ENCODE data around the gene UNC119B. TPM values are rescaled to one million over a fixed set of nuclear protein-coding genes. Genes with fewer than 3 reads are reported as not detected.

UNC119B gene
- total RNA-seq, 4 donors from 2014 or later, result 5.0 to 20.3 (median 13.9) TPM

DNA sequence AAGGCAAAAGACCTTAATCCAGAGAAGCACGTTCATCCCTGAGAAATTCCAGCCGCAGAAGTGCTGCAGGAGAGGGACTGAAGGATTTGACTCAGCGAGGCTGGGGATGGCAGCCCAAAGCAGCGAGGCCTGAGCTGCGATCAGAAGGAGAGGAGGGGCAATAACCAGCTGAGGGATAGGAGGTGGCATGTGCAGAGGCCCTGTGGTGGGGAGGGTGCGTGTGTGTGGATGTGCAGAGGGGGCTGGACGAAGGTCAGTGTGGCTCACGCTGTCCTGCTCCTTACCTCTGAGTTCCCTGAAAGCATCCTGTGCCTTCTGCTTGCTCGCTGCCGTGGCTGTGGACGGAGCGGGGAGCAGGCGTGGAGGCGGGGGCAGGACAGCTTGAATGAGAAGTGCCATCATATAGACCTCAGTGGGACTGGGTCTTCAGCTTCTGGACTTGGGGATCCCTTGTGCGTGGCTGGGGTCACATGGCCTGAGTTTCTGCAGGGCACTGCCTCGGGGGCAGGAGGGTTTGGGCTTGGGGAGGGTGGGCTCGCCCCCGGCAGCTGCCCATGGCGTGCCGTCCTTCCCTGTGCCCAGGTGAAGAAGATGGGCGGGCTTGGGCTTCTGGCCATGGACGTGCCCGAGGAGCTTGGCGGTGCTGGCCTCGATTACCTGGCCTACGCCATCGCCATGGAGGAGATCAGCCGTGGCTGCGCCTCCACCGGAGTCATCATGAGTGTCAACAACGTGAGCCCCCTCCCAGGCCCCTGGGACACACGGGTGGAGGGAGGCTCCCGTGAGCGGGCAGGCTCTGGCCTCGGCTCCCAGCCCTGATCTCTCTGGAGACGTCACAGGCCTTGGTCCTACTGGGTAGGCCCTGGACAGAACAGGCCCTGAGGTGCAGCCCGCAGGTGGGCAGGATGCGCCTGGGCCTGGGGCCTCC is 26.4 kb downstream of the UNC119B start:
- TF ChIP-seq, protein P1, sequence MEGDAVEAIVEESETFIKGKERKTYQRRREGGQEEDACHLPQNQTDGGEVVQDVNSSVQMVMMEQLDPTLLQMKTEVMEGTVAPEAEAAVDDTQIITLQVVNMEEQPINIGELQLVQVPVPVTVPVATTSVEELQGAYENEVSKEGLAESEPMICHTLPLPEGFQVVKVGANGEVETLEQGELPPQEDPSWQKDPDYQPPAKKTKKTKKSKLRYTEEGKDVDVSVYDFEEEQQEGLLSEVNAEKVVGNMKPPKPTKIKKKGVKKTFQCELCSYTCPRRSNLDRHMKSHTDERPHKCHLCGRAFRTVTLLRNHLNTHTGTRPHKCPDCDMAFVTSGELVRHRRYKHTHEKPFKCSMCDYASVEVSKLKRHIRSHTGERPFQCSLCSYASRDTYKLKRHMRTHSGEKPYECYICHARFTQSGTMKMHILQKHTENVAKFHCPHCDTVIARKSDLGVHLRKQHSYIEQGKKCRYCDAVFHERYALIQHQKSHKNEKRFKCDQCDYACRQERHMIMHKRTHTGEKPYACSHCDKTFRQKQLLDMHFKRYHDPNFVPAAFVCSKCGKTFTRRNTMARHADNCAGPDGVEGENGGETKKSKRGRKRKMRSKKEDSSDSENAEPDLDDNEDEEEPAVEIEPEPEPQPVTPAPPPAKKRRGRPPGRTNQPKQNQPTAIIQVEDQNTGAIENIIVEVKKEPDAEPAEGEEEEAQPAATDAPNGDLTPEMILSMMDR (IDR thresholded peaks at IDR 0.05), result no peak
- intact Hi-C loops (cut with DNase I; ENCODE audit: low total_unique reads), result no loop called here
- DNase-seq (ENCODE audit: low spot score in 2 of 2), result no peak
- H3K4me3 ChIP-seq (ENCODE audit: low read depth, poor library complexity, severe bottlenecking), result no peak overlapping the region
- 92 to 94% methylated on average over 23 to 38 of the region's 38 CpGs for WGBS, 2 donors

DNA sequence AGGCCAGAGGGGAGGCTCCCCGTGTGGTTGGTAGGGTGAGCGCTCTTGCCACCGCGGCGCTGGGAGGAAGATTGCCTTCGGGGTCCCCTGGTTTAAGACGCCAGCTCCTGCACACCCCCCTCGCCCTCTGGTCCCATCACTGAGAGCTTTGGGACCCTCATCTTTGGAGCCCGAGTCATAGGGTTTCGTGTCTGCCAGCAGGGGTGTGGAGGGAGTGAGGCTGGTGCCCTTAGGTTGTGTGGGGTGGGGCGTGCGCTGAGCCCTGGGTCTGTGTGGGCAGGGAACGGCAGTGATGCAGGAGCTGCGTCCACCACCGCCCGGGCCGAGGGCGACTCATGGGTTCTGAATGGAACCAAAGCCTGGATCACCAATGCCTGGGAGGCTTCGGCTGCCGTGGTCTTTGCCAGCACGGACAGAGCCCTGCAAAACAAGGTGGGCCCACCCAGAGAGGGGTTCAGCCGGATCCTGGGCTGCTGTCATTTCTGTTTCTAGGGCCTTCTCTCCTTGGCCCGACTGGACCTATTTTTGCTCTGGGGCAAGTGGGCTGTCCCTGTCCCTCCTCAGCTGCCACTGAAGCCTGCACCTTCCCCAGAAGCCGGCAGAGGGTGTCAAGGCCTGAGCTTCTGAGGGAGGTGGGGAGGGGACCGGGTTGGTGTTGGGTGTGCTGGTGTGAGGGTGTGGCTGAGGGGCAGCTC is 27.4 kb downstream of the UNC119B start:
- no peak for DNase-seq (ENCODE audit: low spot score in 2 of 2)
- TF ChIP-seq, protein P1 (IDR thresholded peaks at IDR 0.05), result no peak
- no peak for TF ChIP-seq POLR2A (IDR thresholded peaks at IDR 0.05)
- intact Hi-C loops (cut with DNase I; ENCODE audit: low total_unique reads), result no loop called here
- WGBS, 2 donors, result 85 to 91% methylated on average over 24 to 25 of the region's 25 CpGs
- H3K4me3 ChIP-seq (ENCODE audit: low read depth, poor library complexity, severe bottlenecking), result no peak overlapping the region

DNA sequence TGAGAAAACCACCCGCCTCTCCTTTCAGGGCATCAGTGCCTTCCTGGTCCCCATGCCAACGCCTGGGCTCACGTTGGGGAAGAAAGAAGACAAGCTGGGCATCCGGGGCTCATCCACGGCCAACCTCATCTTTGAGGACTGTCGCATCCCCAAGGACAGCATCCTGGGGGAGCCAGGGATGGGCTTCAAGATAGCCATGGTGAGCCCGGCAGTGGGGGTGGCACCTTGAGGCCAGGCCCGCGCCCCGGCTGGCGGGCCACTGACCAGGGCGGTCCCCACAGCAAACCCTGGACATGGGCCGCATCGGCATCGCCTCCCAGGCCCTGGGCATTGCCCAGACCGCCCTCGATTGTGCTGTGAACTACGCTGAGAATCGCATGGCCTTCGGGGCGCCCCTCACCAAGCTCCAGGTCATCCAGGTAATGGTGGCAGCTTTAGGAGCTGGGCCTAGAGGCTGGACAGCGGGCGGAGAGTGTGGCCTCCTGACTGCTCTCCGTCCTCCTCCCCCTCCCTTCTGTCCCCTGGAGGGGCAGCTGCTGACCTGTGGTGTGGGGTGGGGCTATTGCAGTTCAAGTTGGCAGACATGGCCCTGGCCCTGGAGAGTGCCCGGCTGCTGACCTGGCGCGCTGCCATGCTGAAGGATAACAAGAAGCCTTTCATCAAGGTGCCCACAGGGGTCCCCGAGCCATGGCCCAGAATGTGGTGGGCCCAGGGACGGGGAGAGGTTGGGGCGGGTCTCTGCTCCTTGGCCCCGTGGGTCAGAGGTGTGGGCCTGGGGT is 28.2 kb downstream of the UNC119B start:
- 88 to 91% methylated on average over 25 to 26 of the region's 31 CpGs for WGBS, 2 donors
- H3K4me3 ChIP-seq (ENCODE audit: low read depth, poor library complexity, severe bottlenecking), result no peak overlapping the region
- DNase-seq (ENCODE audit: low spot score in 2 of 2), result no peak
- intact Hi-C loops (cut with DNase I; ENCODE audit: low total_unique reads), result no loop called here
- TF ChIP-seq, protein P1 (IDR thresholded peaks at IDR 0.05), result no peak

DNA sequence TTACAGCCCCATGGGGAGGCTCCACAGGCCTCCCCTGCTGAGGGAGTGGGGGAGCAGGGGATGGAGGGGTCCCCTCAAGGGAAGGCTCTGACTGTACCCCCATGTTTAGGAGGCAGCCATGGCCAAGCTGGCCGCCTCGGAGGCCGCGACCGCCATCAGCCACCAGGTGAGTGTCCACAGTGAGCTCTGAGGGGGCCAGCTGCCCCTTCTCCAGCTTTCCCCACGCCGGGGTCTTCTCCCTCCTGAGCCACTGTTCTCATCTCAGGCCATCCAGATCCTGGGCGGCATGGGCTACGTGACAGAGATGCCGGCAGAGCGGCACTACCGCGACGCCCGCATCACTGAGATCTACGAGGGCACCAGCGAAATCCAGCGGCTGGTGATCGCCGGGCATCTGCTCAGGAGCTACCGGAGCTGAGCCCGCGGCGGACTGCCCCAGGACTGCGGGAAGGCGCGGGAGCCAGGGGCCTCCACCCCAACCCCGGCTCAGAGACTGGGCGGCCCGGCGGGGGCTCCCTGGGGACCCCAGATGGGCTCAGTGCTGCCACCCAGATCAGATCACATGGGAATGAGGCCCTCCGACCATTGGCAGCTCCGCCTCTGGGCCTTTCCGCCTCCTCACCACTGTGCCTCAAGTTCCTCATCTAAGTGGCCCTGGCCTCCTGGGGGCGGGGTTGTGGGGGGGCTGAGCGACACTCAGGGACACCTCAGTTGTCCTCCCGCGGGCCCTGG is 28.9 kb downstream of the UNC119B start:
- H3K4me3 ChIP-seq (ENCODE audit: low read depth, poor library complexity, severe bottlenecking), result no peak overlapping the region
- TF ChIP-seq, protein P1 (IDR thresholded peaks at IDR 0.05), result no peak
- no peak for TF ChIP-seq POLR2A (IDR thresholded peaks at IDR 0.05)
- WGBS, 2 donors, result 91 to 94% methylated on average over 37 to 38 of the region's 38 CpGs
- intact Hi-C loops (cut with DNase I; ENCODE audit: low total_unique reads), result no loop called here
- DNase-seq (ENCODE audit: low spot score in 2 of 2), result no peak
